Measurements from ENCODE around the gene TIMP1. TPM values are rescaled to one million over a fixed set of nuclear protein-coding genes. Genes with fewer than 3 reads are reported as not detected.

Gene TIMP1
- total RNA-seq, 1 donor from 2014 or later: 479 TPM

DNA sequence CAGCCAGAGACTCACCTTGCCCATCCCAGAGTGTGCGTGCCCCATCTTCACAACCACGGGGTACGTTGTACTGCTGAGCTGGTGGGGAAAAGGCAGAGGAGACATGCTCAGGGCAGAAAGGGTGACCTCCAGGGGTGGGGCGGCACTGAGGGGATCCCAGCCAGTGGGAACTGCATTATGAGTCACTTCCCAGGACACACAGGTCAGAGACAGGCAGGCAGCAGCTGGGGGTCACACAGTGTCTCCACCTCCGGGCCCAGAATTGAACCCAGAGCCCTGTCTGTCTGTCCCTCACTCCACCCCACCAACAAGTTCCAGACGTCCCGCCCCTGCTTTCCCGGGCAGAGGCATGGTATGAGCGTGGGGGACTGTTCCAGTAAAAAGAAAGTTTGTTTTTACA is 4.8 kb upstream of the TIMP1 start:
- Histone ChIP-seq H3K4me2 (ENCODE audit: low read length) (no peak overlapping the region), H3K79me2 (ENCODE audit: insufficient read depth, low read length) (peaks cover 3% of the 10 kb centered on the region), H3K27ac (ENCODE audit: low read depth, low read length) (no peak overlapping the region), H3K9ac (ENCODE audit: low read length) (no peak overlapping the region), H4K20me1 (ENCODE audit: insufficient read depth, low read length) (no peaks in the 10 kb centered on the region), H3K4me3 (ENCODE audit: insufficient read depth, low read depth, low read length) (no peak overlapping the region), H3K27me3 (ENCODE audit: insufficient read depth, low read length) (no peaks in the 10 kb centered on the region), H2AFZ (ENCODE audit: low read depth, low read length) (no peak overlapping the region), H3K4me1 (ENCODE audit: insufficient read depth, low read length) (peaks cover 18% of the 10 kb centered on the region), H3K36me3 (ENCODE audit: insufficient read depth, low read length) (no peaks in the 10 kb centered on the region), H3K9me3 (ENCODE audit: insufficient read depth, low read depth, low read length) (no peaks in the 10 kb centered on the region)
- no peaks in the 10 kb centered on the region for H3K9me3 Mint-ChIP-seq (ENCODE audit: unreplicated experiment)
- no peak for FAIRE-seq
- peaks cover 24% of the 10 kb centered on the region for H3K4me1 Mint-ChIP-seq (ENCODE audit: low read depth, unreplicated experiment)
- H3K27me3 Mint-ChIP-seq (ENCODE audit: low read depth, unreplicated experiment): no peaks in the 10 kb centered on the region
- H3K4me3 Mint-ChIP-seq (ENCODE audit: unreplicated experiment): no peak overlapping the region
- H3K36me3 Mint-ChIP-seq (ENCODE audit: low read depth, unreplicated experiment): peaks cover 2% of the 10 kb centered on the region
- DNase-seq (ENCODE audit: low read depth): no peak
- no peak for TF ChIP-seq EZH2 (IDR thresholded peaks at IDR 0.05; ENCODE audit: insufficient read depth, low read length)
- TF ChIP-seq, protein P1, sequence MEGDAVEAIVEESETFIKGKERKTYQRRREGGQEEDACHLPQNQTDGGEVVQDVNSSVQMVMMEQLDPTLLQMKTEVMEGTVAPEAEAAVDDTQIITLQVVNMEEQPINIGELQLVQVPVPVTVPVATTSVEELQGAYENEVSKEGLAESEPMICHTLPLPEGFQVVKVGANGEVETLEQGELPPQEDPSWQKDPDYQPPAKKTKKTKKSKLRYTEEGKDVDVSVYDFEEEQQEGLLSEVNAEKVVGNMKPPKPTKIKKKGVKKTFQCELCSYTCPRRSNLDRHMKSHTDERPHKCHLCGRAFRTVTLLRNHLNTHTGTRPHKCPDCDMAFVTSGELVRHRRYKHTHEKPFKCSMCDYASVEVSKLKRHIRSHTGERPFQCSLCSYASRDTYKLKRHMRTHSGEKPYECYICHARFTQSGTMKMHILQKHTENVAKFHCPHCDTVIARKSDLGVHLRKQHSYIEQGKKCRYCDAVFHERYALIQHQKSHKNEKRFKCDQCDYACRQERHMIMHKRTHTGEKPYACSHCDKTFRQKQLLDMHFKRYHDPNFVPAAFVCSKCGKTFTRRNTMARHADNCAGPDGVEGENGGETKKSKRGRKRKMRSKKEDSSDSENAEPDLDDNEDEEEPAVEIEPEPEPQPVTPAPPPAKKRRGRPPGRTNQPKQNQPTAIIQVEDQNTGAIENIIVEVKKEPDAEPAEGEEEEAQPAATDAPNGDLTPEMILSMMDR (IDR thresholded peaks at IDR 0.05; ENCODE audit: insufficient read depth, low read depth, low read length): no peak
- no peak overlapping the region for H3K27ac Mint-ChIP-seq (ENCODE audit: unreplicated experiment)

DNA sequence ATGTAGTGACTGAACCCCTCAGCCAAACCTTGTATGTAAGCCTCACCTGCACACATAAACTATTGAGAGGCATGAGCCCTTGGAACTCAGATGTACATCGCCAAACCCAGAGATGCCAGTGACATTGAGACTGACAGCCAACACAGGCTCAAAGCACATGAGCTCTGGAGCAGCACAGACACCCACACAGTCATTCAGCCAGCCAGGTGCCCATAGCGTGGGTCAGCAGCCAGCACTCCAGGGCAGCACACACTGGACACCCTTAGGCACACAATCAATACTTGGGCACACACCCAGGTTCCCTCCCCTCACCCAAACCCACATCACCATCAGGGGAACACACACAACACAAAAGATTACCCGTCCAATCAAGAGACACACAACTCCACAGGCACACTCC is 4.3 kb upstream of the TIMP1 start:
- Mint-ChIP-seq H3K4me3 (ENCODE audit: unreplicated experiment) (no peak overlapping the region), H3K36me3 (ENCODE audit: low read depth, unreplicated experiment) (peaks cover 2% of the 10 kb centered on the region), H3K27ac (ENCODE audit: unreplicated experiment) (peak overlapping the region; percentile 2), H3K27me3 (ENCODE audit: low read depth, unreplicated experiment) (no peaks in the 10 kb centered on the region), H3K9me3 (ENCODE audit: unreplicated experiment) (no peaks in the 10 kb centered on the region), H3K4me1 (ENCODE audit: low read depth, unreplicated experiment) (peaks cover 24% of the 10 kb centered on the region)
- no peak overlapping the region for H3K4me2 ChIP-seq (ENCODE audit: low read length)
- no peak overlapping the region for H3K9ac ChIP-seq (ENCODE audit: low read length)
- H3K36me3 ChIP-seq (ENCODE audit: insufficient read depth, low read length): no peaks in the 10 kb centered on the region
- no peaks in the 10 kb centered on the region for H3K27me3 ChIP-seq (ENCODE audit: insufficient read depth, low read length)
- H3K79me2 ChIP-seq (ENCODE audit: insufficient read depth, low read length): peaks cover 8% of the 10 kb centered on the region
- FAIRE-seq (peak; percentile 45), DNase-seq (ENCODE audit: low read depth) (no peak)
- no peak overlapping the region for H3K4me3 ChIP-seq (ENCODE audit: insufficient read depth, low read depth, low read length)
- H4K20me1 ChIP-seq (ENCODE audit: insufficient read depth, low read length): no peaks in the 10 kb centered on the region
- TF ChIP-seq, protein P1 (IDR thresholded peaks at IDR 0.05; ENCODE audit: insufficient read depth, low read depth, low read length): no peak
- TF ChIP-seq EZH2 (IDR thresholded peaks at IDR 0.05; ENCODE audit: insufficient read depth, low read length): no peak
- no peaks in the 10 kb centered on the region for H3K9me3 ChIP-seq (ENCODE audit: insufficient read depth, low read depth, low read length)
- H3K27ac ChIP-seq (ENCODE audit: low read depth, low read length): no peak overlapping the region
- H2AFZ ChIP-seq (ENCODE audit: low read depth, low read length): no peak overlapping the region
- peaks cover 18% of the 10 kb centered on the region for H3K4me1 ChIP-seq (ENCODE audit: insufficient read depth, low read length)

DNA sequence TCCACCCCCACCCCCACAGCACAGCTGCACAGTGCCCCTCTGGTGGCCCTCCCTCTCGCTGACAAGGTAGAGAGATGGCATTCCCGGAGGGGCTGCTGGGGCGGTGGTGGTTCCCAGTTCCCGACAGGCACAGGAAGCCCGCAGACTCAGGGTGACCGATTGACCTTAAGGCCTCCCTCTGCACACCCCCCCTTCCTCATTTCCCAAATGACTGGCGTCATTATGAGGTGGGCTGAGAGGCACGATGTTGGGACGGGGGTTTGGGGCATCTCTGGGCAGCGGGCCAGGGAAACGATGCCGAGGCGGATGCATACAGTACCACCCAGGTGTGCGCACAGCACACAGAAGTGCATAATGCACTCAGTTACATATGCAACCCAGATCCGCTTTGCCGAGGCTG is 3.5 kb upstream of the TIMP1 start:
- H3K4me2 ChIP-seq (ENCODE audit: low read length): peak overlapping the region; percentile 65
- no peaks in the 10 kb centered on the region for H3K27me3 Mint-ChIP-seq (ENCODE audit: low read depth, unreplicated experiment)
- H2AFZ ChIP-seq (ENCODE audit: low read depth, low read length): no peak overlapping the region
- peaks cover 21% of the 10 kb centered on the region for H3K4me1 Mint-ChIP-seq (ENCODE audit: low read depth, unreplicated experiment)
- no peak for TF ChIP-seq EZH2 (IDR thresholded peaks at IDR 0.05; ENCODE audit: insufficient read depth, low read length)
- no peaks in the 10 kb centered on the region for H3K27me3 ChIP-seq (ENCODE audit: insufficient read depth, low read length)
- no peaks in the 10 kb centered on the region for H3K9me3 ChIP-seq (ENCODE audit: insufficient read depth, low read depth, low read length)
- peaks cover 16% of the 10 kb centered on the region for H3K79me2 ChIP-seq (ENCODE audit: insufficient read depth, low read length)
- H3K27ac ChIP-seq (ENCODE audit: low read depth, low read length): no peak overlapping the region
- no peak overlapping the region for H3K4me3 Mint-ChIP-seq (ENCODE audit: unreplicated experiment)
- peak overlapping the region; percentile 27 for H3K9ac ChIP-seq (ENCODE audit: low read length)
- H3K9me3 Mint-ChIP-seq (ENCODE audit: unreplicated experiment): no peaks in the 10 kb centered on the region
- no peaks in the 10 kb centered on the region for H3K36me3 ChIP-seq (ENCODE audit: insufficient read depth, low read length)
- FAIRE-seq (peak; percentile 47), DNase-seq (ENCODE audit: low read depth) (no peak)
- H3K4me3 ChIP-seq (ENCODE audit: insufficient read depth, low read depth, low read length): no peak overlapping the region
- H3K36me3 Mint-ChIP-seq (ENCODE audit: low read depth, unreplicated experiment): no peaks in the 10 kb centered on the region
- H3K27ac Mint-ChIP-seq (ENCODE audit: unreplicated experiment): no peak overlapping the region
- H3K4me1 ChIP-seq (ENCODE audit: insufficient read depth, low read length): peaks cover 23% of the 10 kb centered on the region
- H4K20me1 ChIP-seq (ENCODE audit: insufficient read depth, low read length): peaks cover 7% of the 10 kb centered on the region

Measured in astrocyte (in vitro differentiated cells and primary cell).